ENCODE results near the gene ARHGAP40.

GRCh38 chr20:38600057-38600456 lies 1.6 kb upstream of the ARHGAP40 start:
- TF ChIP-seq BACH1 (IDR thresholded peaks at IDR 0.05; ENCODE audit: low read length) (no peak), SIN3A (conservative IDR thresholded peaks at IDR 0.05 in 1 of 2, IDR thresholded peaks at IDR 0.05 in 1 of 2; ENCODE audit: low read depth in 1 of 2, low read length in 2 of 2) (no peak), POLR2AphosphoS5 (IDR thresholded peaks at IDR 0.05; ENCODE audit: low read depth, low read length) (no peak)
- TF ChIP-seq, protein P1, sequence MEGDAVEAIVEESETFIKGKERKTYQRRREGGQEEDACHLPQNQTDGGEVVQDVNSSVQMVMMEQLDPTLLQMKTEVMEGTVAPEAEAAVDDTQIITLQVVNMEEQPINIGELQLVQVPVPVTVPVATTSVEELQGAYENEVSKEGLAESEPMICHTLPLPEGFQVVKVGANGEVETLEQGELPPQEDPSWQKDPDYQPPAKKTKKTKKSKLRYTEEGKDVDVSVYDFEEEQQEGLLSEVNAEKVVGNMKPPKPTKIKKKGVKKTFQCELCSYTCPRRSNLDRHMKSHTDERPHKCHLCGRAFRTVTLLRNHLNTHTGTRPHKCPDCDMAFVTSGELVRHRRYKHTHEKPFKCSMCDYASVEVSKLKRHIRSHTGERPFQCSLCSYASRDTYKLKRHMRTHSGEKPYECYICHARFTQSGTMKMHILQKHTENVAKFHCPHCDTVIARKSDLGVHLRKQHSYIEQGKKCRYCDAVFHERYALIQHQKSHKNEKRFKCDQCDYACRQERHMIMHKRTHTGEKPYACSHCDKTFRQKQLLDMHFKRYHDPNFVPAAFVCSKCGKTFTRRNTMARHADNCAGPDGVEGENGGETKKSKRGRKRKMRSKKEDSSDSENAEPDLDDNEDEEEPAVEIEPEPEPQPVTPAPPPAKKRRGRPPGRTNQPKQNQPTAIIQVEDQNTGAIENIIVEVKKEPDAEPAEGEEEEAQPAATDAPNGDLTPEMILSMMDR (IDR thresholded peaks at IDR 0.05; ENCODE audit: control extremely low read depth in 1 of 3, insufficient read depth in 1 of 3, low read depth in 1 of 3, low read length in 3 of 3), result no peak

Data from H1 (cell line).